OCI-M2 (cell line): ENCODE data around the gene TMEM17.

Experiments
- DNase-seq: peaks from one replicate; lab custom pipeline; 2025; ENCODE audit not compliant: unreplicated experiment; lab: John Stamatoyannopoulos, UW

Gene TMEM17

GRCh38 chr2:62473246-62473827 lies 32.7 kb downstream of the TMEM17 start:
- no peak for DNase-seq

GRCh38 chr2:62472312-62472711 lies 33.7 kb downstream of the TMEM17 start:
- no peak for DNase-seq

- no peak for DNase-seq
Measured at GRCh38 chr2:62471816-62472215, 34.2 kb downstream of the TMEM17 start.

- DNase-seq = no peak
Measured at GRCh38 chr2:62471404-62471803, 34.6 kb downstream of the TMEM17 start.

- no peak for DNase-seq
Measured at GRCh38 chr2:62469548-62469947, 36.4 kb downstream of the TMEM17 start.

- DNase-seq = no peak
Measured at GRCh38 chr2:62469114-62469513, 36.9 kb downstream of the TMEM17 start.

DNA sequence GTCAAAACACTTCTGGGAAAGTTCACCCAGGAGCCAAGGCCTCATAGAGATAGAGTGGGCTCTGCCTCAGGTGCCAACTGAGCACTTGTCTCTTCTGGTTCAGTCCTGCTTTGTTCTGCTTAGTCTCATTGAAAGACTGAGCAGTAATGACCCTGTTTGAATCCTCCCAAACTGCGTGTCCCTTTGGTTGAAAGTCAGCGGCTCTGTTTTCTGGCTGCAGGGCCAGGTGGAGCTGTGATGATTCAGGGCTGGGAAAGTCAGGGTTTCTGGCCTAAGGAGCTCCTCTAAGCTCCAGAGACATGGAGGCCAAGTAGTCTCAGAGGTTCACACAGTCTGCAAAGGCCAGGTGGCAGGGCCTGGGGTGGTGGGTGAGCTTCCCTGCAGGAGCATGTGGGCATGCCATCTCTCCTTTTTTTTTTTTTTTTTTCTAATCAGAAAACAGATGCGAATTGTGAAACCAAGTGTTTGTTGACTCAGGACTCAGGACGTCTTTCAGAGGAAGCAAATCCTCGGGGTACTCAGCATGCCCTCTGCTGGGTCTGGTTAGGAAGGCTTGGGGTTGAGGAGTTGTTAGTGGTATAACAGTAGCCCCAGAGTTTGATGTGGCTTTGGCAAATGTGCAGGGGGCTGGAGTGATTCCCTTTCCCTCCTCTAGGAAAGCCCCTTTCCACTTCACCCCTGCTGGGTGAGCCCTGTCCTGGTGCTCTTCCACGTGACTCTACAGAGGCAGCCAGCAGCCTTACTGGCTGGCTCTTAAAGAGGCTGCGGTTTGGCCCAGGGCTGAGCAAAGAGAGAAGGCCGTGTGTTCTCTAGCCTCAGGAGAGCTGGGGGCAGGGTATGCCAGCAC lies 38.3 kb downstream of the TMEM17 start:
- no peak for DNase-seq

DNA sequence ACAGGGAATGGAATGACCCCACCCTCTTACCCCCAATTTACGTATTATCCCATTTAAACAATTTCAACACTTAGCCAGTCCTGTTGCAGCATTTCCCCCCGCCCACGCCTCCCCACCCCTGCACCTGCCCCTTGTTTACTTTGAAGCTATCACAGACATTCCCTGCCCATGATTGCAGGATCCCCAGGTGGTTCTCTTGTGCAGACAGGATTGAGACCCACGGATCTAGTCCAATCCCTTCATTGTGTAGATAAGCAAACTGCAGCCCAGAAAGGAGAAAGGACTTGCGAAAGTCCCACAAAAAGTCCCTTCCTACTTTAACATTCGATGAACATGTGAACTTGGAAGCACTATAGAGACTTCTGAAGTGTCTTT lies 38.9 kb downstream of the TMEM17 start:
- no peak for DNase-seq

DNA sequence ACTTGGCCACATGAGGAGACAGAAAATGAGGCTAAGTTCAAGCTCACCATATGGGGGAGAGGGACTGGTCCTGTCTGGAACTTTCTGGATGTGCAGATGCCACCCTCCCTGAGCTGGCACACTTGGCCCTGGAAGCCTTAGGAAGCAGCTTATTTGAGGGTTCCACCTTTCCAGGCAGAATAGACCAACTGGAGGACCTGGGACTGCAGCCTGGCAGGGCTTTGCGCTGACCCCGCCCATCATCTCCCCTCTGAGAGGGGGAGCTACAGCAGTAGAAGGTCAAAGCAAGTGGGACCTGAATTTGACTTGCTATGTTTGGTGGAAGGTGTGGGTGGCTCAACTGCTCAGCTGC lies 39.5 kb downstream of the TMEM17 start:
- no peak for DNase-seq

- no peak for DNase-seq
Measured at GRCh38 chr2:62465741-62466502, 40.1 kb downstream of the TMEM17 start.

DNA sequence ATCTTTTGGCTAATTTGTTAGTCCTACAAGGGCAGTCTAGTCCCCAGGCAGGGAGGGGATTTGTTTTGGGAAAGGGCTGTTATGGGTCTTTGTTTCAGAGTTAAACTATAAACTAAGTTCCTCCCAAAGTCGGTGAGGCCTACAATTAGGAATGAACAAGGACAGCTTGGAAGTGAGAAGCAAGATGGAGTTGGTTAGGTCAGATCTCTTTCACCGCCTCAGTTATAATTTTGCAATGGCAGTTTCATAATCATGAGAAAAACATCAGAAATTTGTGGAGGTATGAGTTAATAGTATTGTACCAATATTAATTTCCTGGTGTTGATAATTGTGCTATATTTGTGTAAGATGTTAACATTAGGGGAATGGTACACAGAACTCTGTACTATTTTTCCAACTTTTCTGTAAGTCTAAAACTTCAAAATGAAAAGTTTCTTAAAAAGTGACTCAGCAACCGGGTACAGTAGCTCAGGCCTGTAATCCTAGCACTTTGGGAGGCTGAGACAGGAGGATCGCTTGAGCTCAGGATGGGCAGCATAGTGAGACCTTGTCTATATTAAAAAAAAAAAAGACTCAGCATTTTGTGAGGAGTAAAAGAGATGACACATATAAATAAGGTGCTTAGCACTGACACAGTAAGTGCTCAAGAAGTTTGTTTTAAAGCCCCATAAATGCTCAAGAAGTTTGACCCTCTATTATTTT lies 40.8 kb downstream of the TMEM17 start:
- DNase-seq = no peak

GRCh38 chr2:62464221-62465007 lies 41.6 kb downstream of the TMEM17 start:
- DNase-seq = no peak

GRCh38 chr2:62462211-62462610 lies 43.8 kb downstream of the TMEM17 start:
- no peak for DNase-seq

- DNase-seq = no peak
Measured at GRCh38 chr2:62461707-62462106, 44.3 kb downstream of the TMEM17 start.

DNA sequence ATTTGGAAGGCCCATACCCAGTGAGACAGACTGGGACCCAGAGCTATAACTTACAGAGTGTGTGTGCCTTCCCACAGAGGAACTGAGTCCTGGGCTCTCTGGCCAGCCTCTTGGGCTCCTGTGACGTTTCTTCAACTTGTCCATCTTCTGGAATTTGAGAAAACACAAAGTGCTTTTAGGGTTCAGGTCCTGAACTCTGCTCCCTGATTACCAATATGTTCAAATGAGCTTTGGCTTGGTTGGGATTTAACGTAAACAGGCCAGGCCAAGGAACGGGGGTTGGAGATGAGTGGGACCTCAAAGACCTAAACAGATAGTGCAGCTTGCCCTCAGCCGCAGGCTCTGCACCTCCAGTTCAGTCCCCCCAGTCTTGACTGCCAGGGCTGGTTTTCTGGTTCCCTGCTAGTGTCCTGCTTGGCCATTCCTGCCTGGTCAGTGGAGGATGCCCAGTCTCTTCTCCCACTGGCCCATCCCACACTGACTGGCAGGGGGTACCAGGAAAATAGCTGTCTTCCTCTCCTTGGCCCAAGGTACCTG lies 44.9 kb downstream of the TMEM17 start:
- no peak for DNase-seq

- DNase-seq = no peak
Measured at GRCh38 chr2:62460175-62460574, 45.8 kb downstream of the TMEM17 start.

GRCh38 chr2:62459672-62460071 lies 46.3 kb downstream of the TMEM17 start:
- DNase-seq = no peak

GRCh38 chr2:62459106-62459505 lies 46.9 kb downstream of the TMEM17 start:
- DNase-seq = no peak

DNA sequence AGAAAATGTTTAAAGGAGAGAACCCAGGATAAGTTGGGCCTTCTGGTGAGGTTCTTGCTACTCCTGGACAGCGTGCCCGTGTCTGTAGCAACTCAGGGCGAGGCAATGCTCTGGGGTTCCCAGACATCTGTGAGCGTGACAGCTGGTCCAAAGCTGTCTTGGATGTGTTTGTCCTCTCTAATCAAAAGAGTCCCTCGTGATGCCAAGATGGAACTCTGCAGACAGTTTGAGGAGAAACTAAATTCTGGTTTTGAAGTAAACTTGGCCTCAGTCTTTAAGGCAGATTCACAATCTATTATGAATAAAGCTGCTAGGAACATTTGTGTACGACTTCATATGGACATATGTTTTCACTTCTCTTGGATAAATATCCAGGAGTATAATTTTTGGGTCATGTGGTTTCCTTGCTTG lies 47.3 kb downstream of the TMEM17 start:
- DNase-seq = no peak

- DNase-seq = no peak
Measured at GRCh38 chr2:62458206-62458641, 47.8 kb downstream of the TMEM17 start.
